Measurements from ENCODE around the gene CDK11A. TPM values are rescaled to one million over a fixed set of nuclear protein-coding genes. Genes with fewer than 3 reads are reported as not detected.

The CDK11A gene
- total RNA-seq, 2 donors from 2014 or later, result 35.8 to 38.9 TPM

GRCh38 chr1:1768249-1768992, 44.3 kb upstream of the CDK11A start:
- H3K27ac ChIP-seq, result no peak overlapping the region
- H3K9me3 ChIP-seq, result no peaks in the 10 kb centered on the region
- no peak for TF ChIP-seq POLR2A (IDR thresholded peaks at IDR 0.05)
- no peak for TF ChIP-seq CTCF (IDR thresholded peaks at IDR 0.05)
- no peaks in the 10 kb centered on the region for H3K27me3 ChIP-seq
- intact Hi-C loops (cut with DNase I), result no loop called here
- H3K4me3 ChIP-seq, result no peak overlapping the region
- 80 to 88% methylated on average over 7 of the region's 7 CpGs for WGBS, 2 donors
- ATAC-seq (no peak), DNase-seq (no peak)
- H3K4me1 ChIP-seq, result peaks cover 6% of the 10 kb centered on the region
- peaks cover 0 to 2% of the 10 kb centered on the region in 2 donors for H3K36me3 ChIP-seq (replicated peaks in 1 of 2; ENCODE audit: insufficient read depth in 1 of 2, low read depth in 2 of 2)

GRCh38 chr1:1764876-1765470, 40.8 kb upstream of the CDK11A start:
- WGBS, 2 donors, result 75 to 86% methylated on average over 23 of the region's 23 CpGs
- TF ChIP-seq POLR2A (IDR thresholded peaks at IDR 0.05), result no peak
- TF ChIP-seq CTCF (IDR thresholded peaks at IDR 0.05), result no peak
- no peaks in the 10 kb centered on the region for H3K27me3 ChIP-seq
- no peak overlapping the region for H3K4me3 ChIP-seq
- peaks cover 2 to 7% of the 10 kb centered on the region in 2 donors for H3K36me3 ChIP-seq (replicated peaks in 1 of 2; ENCODE audit: insufficient read depth in 1 of 2, low read depth in 2 of 2)
- ATAC-seq (no peak), DNase-seq (no peak)
- H3K27ac ChIP-seq, result no peak overlapping the region
- intact Hi-C loops (cut with DNase I), result no loop called here
- no peaks in the 10 kb centered on the region for H3K9me3 ChIP-seq
- peaks cover 6% of the 10 kb centered on the region for H3K4me1 ChIP-seq

GRCh38 chr1:1763657-1764621, 39.8 kb upstream of the CDK11A start:
- Histone ChIP-seq H3K4me1 (peaks cover 14% of the 10 kb centered on the region), H3K27ac (no peak overlapping the region), H3K27me3 (no peaks in the 10 kb centered on the region), H3K36me3 (replicated peaks in 1 of 2; ENCODE audit: insufficient read depth in 1 of 2, low read depth in 2 of 2) (peaks cover 2 to 7% of the 10 kb centered on the region in 2 donors), H3K4me3 (no peak overlapping the region), H3K9me3 (no peaks in the 10 kb centered on the region)
- ATAC-seq, result peak; percentile 51
- 75 to 84% methylated on average over 18 to 32 of the region's 32 CpGs for WGBS, 2 donors
- TF ChIP-seq CTCF (IDR thresholded peaks at IDR 0.05), result peak in 4 of 7 experiments; percentile 7 to 42 (median 38)
- TF ChIP-seq POLR2A (IDR thresholded peaks at IDR 0.05), result no peak
- intact Hi-C loops (cut with DNase I), result no loop called here
- peak; percentile 47 to 83 (median 78) for DNase-seq

- H3K27ac ChIP-seq, result no peak overlapping the region
- DNase-seq (no peak), ATAC-seq (no peak)
- no peaks in the 10 kb centered on the region for H3K9me3 ChIP-seq
- intact Hi-C loops (cut with DNase I), result no loop called here
- H3K27me3 ChIP-seq, result no peaks in the 10 kb centered on the region
- H3K4me1 ChIP-seq, result peaks cover 24% of the 10 kb centered on the region
- H3K36me3 ChIP-seq (replicated peaks in 1 of 2; ENCODE audit: insufficient read depth in 1 of 2, low read depth in 2 of 2), result peaks cover 0 to 7% of the 10 kb centered on the region in 2 donors
- no peak for TF ChIP-seq CTCF (IDR thresholded peaks at IDR 0.05)
- 92 to 97% methylated on average over 22 to 23 of the region's 23 CpGs for WGBS, 2 donors
- no peak overlapping the region for H3K4me3 ChIP-seq
These were observed 37.6 kb upstream of the CDK11A start for GRCh38 chr1:1761504-1762376.

Data from body of pancreas (tissue), 4 donors.